Neutrophil (primary cell): ENCODE results near the gene NEK4.
A peak's percentile ranks its signal among the peaks of the same experiment; 100 is the strongest.

Experiments
- H3K27ac ChIP-seq: fragments of 200-600 bp; sonication (generic); 2 replicates; pipeline ENCODE4 v1.5.1; 2016; ENCODE audit warnings: mild to moderate bottlenecking, moderate library complexity
- H3K27me3 ChIP-seq: fragments of 200-600 bp; sonication (generic); 2 replicates; pipeline ENCODE4 v1.6.0; 2016; ENCODE audit warnings: mild to moderate bottlenecking
- H3K36me3 ChIP-seq: fragments of 200-600 bp; sonication (generic); 2 replicates; pipeline ENCODE4 v1.5.1; 2017
- H3K4me1 ChIP-seq, 2 experiments: fragments of 200-600 bp in 1 of 2; sonication (generic) in 1 of 2; 1 replicate in 1 of 2; 2 replicates in 1 of 2; pipeline versions ENCODE4 v1.5.1 to v1.6.1; 2013 to 2016; ENCODE audit warnings: low read depth in 1 of 2, low read length in 1 of 2, mild to moderate bottlenecking in 1 of 2, moderate library complexity in 1 of 2; ENCODE audit not compliant: control insufficient read depth in 1 of 2, insufficient read depth in 1 of 2
- H3K4me3 ChIP-seq, 2 experiments: fragments of 200-600 bp in 1 of 2; sonication (generic) in 1 of 2; 1 replicate in 1 of 2; 2 replicates in 1 of 2; pipeline ENCODE4 v1.5.1; 2013 to 2016; ENCODE audit warnings: low read depth in 1 of 2, low read length in 1 of 2, mild to moderate bottlenecking in 1 of 2, moderate library complexity in 1 of 2
- H3K9me3 ChIP-seq: fragments of 200-600 bp; sonication (generic); 2 replicates; pipeline ENCODE4 v1.5.1; 2016
- TF ChIP-seq, protein P1 (sequence below): fragments of 200-600 bp; sonication (generic); IDR thresholded peaks from 2 replicates; pipeline ENCODE4 v1.5.1; 2016; ENCODE audit warnings: antibody characterized with exemption

NEK4 gene

GRCh38 chr3:52722491-52722890 lies 48.2 kb downstream of the NEK4 start:
- Histone ChIP-seq H3K9me3 (no peaks in the 10 kb centered on the region), H3K27ac (no peak overlapping the region), H3K4me1 (peaks cover 21 to 25% of the 10 kb centered on the region in 2 experiments), H3K4me3 (no peak overlapping the region), H3K27me3 (no peaks in the 10 kb centered on the region), H3K36me3 (no peaks in the 10 kb centered on the region)
- TF ChIP-seq, protein P1, sequence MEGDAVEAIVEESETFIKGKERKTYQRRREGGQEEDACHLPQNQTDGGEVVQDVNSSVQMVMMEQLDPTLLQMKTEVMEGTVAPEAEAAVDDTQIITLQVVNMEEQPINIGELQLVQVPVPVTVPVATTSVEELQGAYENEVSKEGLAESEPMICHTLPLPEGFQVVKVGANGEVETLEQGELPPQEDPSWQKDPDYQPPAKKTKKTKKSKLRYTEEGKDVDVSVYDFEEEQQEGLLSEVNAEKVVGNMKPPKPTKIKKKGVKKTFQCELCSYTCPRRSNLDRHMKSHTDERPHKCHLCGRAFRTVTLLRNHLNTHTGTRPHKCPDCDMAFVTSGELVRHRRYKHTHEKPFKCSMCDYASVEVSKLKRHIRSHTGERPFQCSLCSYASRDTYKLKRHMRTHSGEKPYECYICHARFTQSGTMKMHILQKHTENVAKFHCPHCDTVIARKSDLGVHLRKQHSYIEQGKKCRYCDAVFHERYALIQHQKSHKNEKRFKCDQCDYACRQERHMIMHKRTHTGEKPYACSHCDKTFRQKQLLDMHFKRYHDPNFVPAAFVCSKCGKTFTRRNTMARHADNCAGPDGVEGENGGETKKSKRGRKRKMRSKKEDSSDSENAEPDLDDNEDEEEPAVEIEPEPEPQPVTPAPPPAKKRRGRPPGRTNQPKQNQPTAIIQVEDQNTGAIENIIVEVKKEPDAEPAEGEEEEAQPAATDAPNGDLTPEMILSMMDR, result no peak

GRCh38 chr3:52721730-52722008 lies 49.1 kb downstream of the NEK4 start:
- Histone ChIP-seq H3K27ac (peak overlapping the region; percentile 83), H3K9me3 (no peaks in the 10 kb centered on the region), H3K4me1 (peaks cover 21 to 25% of the 10 kb centered on the region in 2 experiments), H3K27me3 (no peaks in the 10 kb centered on the region), H3K36me3 (no peaks in the 10 kb centered on the region), H3K4me3 (no peak overlapping the region)
- TF ChIP-seq, protein P1, result no peak

- Histone ChIP-seq H3K4me3 (peak overlapping the region in 1 of 2 experiments; percentile 23), H3K9me3 (no peaks in the 10 kb centered on the region), H3K27ac (peak overlapping the region; percentile 83), H3K36me3 (no peaks in the 10 kb centered on the region), H3K27me3 (no peaks in the 10 kb centered on the region), H3K4me1 (peaks cover 21 to 25% of the 10 kb centered on the region in 2 experiments)
- TF ChIP-seq, protein P1, result no peak
These were observed 49.6 kb downstream of the NEK4 start for GRCh38 chr3:52721002-52721729.

GRCh38 chr3:52719618-52720017 lies 51.1 kb downstream of the NEK4 start:
- Histone ChIP-seq H3K36me3 (no peaks in the 10 kb centered on the region), H3K27ac (peak overlapping the region; percentile 83), H3K4me1 (peaks cover 21 to 30% of the 10 kb centered on the region in 2 experiments), H3K27me3 (no peaks in the 10 kb centered on the region), H3K9me3 (no peaks in the 10 kb centered on the region), H3K4me3 (no peak overlapping the region)
- TF ChIP-seq, protein P1, result no peak

GRCh38 chr3:52715714-52716305 lies 54.9 kb downstream of the NEK4 start:
- Histone ChIP-seq H3K4me1 (peaks cover 8 to 16% of the 10 kb centered on the region in 2 experiments), H3K27me3 (no peaks in the 10 kb centered on the region), H3K9me3 (no peaks in the 10 kb centered on the region), H3K4me3 (no peak overlapping the region), H3K36me3 (peaks cover 6% of the 10 kb centered on the region), H3K27ac (peak overlapping the region; percentile 40)
- TF ChIP-seq, protein P1, result no peak
